D341Med (cell line): Measurements from ENCODE around the gene SNX19.
A peak's percentile ranks its signal among the peaks of the same experiment; 100 is the strongest.

ENCODE experiments used
- DNase-seq: peaks from one replicate; pipeline ENCODE4 v3.0.0; 2012; ENCODE audit warnings: low spot score

The SNX19 gene

GRCh38 chr11:130839981-130840666 is 76.2 kb downstream of the SNX19 start:
- no peak for DNase-seq

GRCh38 chr11:130837194-130837593 is 79.1 kb downstream of the SNX19 start:
- DNase-seq = no peak

GRCh38 chr11:130834886-130835285 is 81.4 kb downstream of the SNX19 start:
- no peak for DNase-seq

- DNase-seq = no peak
These were observed 83.5 kb downstream of the SNX19 start for GRCh38 chr11:130832566-130833425.

GRCh38 chr11:130831976-130832375 is 84.3 kb downstream of the SNX19 start:
- no peak for DNase-seq

GRCh38 chr11:130831506-130831905 is 84.8 kb downstream of the SNX19 start:
- DNase-seq = no peak

- DNase-seq = no peak
These were observed 85.7 kb downstream of the SNX19 start for GRCh38 chr11:130830566-130830965.

GRCh38 chr11:130829920-130830511 is 86.3 kb downstream of the SNX19 start:
- no peak for DNase-seq

- no peak for DNase-seq
These were observed 87.5 kb downstream of the SNX19 start for GRCh38 chr11:130828741-130829140.

GRCh38 chr11:130827451-130828377 is 88.6 kb downstream of the SNX19 start:
- DNase-seq = peak; percentile 49

GRCh38 chr11:130826572-130826971 is 89.7 kb downstream of the SNX19 start:
- no peak for DNase-seq

- no peak for DNase-seq
These were observed 90.3 kb downstream of the SNX19 start for GRCh38 chr11:130825983-130826382.

- DNase-seq = no peak
These were observed 90.7 kb downstream of the SNX19 start for GRCh38 chr11:130825561-130825960.
